Measurements from ENCODE around the gene CCDC12. TPM values are rescaled to one million over a fixed set of nuclear protein-coding genes. Genes with fewer than 3 reads are reported as not detected.

Gene CCDC12
- total RNA-seq, 1 donor from 2014 or later: 36.3 TPM

GRCh38 chr3:46993292-46993691, 16.7 kb upstream of the CCDC12 start:
- Mint-ChIP-seq H3K27me3 (ENCODE audit: unreplicated experiment) (peaks cover 7% of the 10 kb centered on the region), H3K9me3 (ENCODE audit: unreplicated experiment) (no peaks in the 10 kb centered on the region), H3K27ac (ENCODE audit: unreplicated experiment) (no peak overlapping the region), H3K4me1 (ENCODE audit: unreplicated experiment) (peaks cover 19% of the 10 kb centered on the region), H3K36me3 (ENCODE audit: low read depth, unreplicated experiment) (peaks cover 34% of the 10 kb centered on the region), H3K4me3 (ENCODE audit: unreplicated experiment) (no peak overlapping the region)
- TF ChIP-seq CTCF (IDR thresholded peaks at IDR 0.05; ENCODE audit: unreplicated experiment): no peak
- DNase-seq (ENCODE audit: low spot score): no peak

- H3K4me3 Mint-ChIP-seq (ENCODE audit: unreplicated experiment): no peak overlapping the region
- no peaks in the 10 kb centered on the region for H3K9me3 Mint-ChIP-seq (ENCODE audit: unreplicated experiment)
- no peak for TF ChIP-seq CTCF (IDR thresholded peaks at IDR 0.05; ENCODE audit: unreplicated experiment)
- H3K27ac Mint-ChIP-seq (ENCODE audit: unreplicated experiment): no peak overlapping the region
- peaks cover 26% of the 10 kb centered on the region for H3K4me1 Mint-ChIP-seq (ENCODE audit: unreplicated experiment)
- no peak for DNase-seq (ENCODE audit: low spot score)
- peaks cover 4% of the 10 kb centered on the region for H3K27me3 Mint-ChIP-seq (ENCODE audit: unreplicated experiment)
- H3K36me3 Mint-ChIP-seq (ENCODE audit: low read depth, unreplicated experiment): peaks cover 28% of the 10 kb centered on the region
These were observed 15.7 kb upstream of the CCDC12 start for GRCh38 chr3:46992231-46992630.

GRCh38 chr3:46991406-46992165, 15.0 kb upstream of the CCDC12 start:
- no peaks in the 10 kb centered on the region for H3K9me3 Mint-ChIP-seq (ENCODE audit: unreplicated experiment)
- H3K36me3 Mint-ChIP-seq (ENCODE audit: low read depth, unreplicated experiment): peaks cover 23% of the 10 kb centered on the region

GRCh38 chr3:46990573-46991374, 14.2 kb upstream of the CCDC12 start:
- TF ChIP-seq CTCF (IDR thresholded peaks at IDR 0.05; ENCODE audit: unreplicated experiment): no peak
- H3K27ac Mint-ChIP-seq (ENCODE audit: unreplicated experiment): peak overlapping the region; percentile 52
- no peak for DNase-seq (ENCODE audit: low spot score)
- H3K27me3 Mint-ChIP-seq (ENCODE audit: unreplicated experiment): peaks cover 4% of the 10 kb centered on the region
- peaks cover 23% of the 10 kb centered on the region for H3K36me3 Mint-ChIP-seq (ENCODE audit: low read depth, unreplicated experiment)
- peak overlapping the region; percentile 76 for H3K4me3 Mint-ChIP-seq (ENCODE audit: unreplicated experiment)
- peaks cover 41% of the 10 kb centered on the region for H3K4me1 Mint-ChIP-seq (ENCODE audit: unreplicated experiment)
- H3K9me3 Mint-ChIP-seq (ENCODE audit: unreplicated experiment): no peaks in the 10 kb centered on the region

More at GRCh38 chr3:46991406-46992165, 15.0 kb upstream of the CCDC12 start:
- Mint-ChIP-seq H3K4me3 (ENCODE audit: unreplicated experiment) (no peak overlapping the region), H3K27ac (ENCODE audit: unreplicated experiment) (no peak overlapping the region), H3K27me3 (ENCODE audit: unreplicated experiment) (peaks cover 4% of the 10 kb centered on the region), H3K4me1 (ENCODE audit: unreplicated experiment) (peaks cover 33% of the 10 kb centered on the region)
- DNase-seq (ENCODE audit: low spot score): no peak
- no peak for TF ChIP-seq CTCF (IDR thresholded peaks at IDR 0.05; ENCODE audit: unreplicated experiment)
